Epithelial cell of proximal tubule (primary cell): ENCODE data around the gene FAM76B. TPM values are rescaled to one million over a fixed set of nuclear protein-coding genes. Genes with fewer than 3 reads are reported as not detected.

Experiments used
- DNase-seq: peaks from one replicate; pipeline ENCODE4 v3.0.0-alpha.2; 2011; ENCODE audit warnings: low read depth
- H3K4me3 ChIP-seq: 2 replicates; pipeline ENCODE4 v1.5.1; 2011; ENCODE audit warnings: low read depth, mild to moderate bottlenecking, low read length
- total RNA-seq: library from RNA; depleted of rRNA; stranded (reverse); fragments of >200 nt; gene quantifications from 2 replicates; pipeline ENCODE4 v1.2.3, GENCODE V29; 2015
- TF ChIP-seq, protein P1 (sequence below): conservative IDR thresholded peaks from 2 replicates; pipeline ENCODE4 v1.5.1; 2012; ENCODE audit warnings: low read depth, mild to moderate bottlenecking, low read length

The FAM76B gene
- total RNA-seq, 1 donor from 2014 or later, result 20.1 TPM

DNA sequence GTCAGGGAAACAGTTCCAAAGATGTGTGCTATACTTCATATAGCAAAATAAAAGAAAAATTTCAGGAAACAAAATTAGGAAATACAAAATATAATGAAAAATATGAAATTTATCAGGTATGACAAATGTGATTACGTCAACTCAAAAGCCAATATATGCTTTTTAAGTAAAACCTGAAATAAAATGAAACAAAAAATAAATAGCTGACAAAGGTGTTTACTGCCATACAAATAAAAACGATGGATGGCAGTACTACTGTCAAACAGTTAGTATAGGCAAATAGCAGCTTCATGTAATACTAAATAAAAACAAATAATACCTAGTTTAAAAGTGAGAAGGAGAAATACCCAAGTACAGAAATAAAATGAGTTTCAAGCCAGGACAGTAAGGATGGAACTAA, 14.4 kb upstream of the FAM76B start:
- TF ChIP-seq, protein P1, sequence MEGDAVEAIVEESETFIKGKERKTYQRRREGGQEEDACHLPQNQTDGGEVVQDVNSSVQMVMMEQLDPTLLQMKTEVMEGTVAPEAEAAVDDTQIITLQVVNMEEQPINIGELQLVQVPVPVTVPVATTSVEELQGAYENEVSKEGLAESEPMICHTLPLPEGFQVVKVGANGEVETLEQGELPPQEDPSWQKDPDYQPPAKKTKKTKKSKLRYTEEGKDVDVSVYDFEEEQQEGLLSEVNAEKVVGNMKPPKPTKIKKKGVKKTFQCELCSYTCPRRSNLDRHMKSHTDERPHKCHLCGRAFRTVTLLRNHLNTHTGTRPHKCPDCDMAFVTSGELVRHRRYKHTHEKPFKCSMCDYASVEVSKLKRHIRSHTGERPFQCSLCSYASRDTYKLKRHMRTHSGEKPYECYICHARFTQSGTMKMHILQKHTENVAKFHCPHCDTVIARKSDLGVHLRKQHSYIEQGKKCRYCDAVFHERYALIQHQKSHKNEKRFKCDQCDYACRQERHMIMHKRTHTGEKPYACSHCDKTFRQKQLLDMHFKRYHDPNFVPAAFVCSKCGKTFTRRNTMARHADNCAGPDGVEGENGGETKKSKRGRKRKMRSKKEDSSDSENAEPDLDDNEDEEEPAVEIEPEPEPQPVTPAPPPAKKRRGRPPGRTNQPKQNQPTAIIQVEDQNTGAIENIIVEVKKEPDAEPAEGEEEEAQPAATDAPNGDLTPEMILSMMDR, result no peak
- no peak for DNase-seq
- H3K4me3 ChIP-seq, result no peak overlapping the region

DNA sequence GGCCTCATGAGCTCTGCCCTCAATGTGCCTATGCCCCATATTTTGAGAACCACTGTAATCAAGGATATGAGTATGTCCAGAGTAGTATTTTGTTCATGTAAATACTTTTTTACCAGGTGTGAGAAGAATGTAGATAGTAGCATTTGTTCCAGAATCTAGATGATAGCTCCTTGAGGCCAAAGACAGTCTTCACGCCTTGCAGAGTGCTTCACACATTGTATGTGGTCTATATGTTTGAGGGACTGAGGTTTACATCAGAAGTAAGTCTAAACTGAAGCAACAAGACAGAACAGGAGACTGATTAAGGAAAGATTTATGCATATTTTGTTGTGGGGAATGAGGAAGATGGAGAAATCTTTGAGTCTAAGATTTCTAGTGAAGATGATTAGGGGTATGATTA, 13.2 kb upstream of the FAM76B start:
- no peak for DNase-seq
- H3K4me3 ChIP-seq, result no peak overlapping the region
- TF ChIP-seq, protein P1, result no peak

DNA sequence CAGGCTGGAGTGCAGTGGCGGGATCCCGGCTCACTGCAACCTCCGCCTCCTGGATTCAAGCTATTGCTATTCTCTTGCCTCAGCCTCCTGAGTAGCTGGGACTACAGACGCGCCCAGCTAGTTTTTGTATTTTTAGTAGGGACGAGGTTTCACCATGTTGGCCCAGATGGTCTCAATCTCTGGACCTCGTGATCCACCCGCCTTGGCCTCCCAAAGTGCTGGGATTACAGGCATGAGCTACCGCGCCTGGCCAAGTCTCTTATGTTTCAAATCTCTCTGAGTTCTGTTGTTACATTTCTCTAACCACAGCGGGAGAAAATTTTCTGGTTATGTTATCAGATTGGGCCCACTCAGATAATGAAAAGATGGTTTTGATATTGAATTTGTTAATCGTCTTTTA, 10.9 kb upstream of the FAM76B start:
- no peak overlapping the region for H3K4me3 ChIP-seq
- TF ChIP-seq, protein P1, result no peak
- no peak for DNase-seq

DNA sequence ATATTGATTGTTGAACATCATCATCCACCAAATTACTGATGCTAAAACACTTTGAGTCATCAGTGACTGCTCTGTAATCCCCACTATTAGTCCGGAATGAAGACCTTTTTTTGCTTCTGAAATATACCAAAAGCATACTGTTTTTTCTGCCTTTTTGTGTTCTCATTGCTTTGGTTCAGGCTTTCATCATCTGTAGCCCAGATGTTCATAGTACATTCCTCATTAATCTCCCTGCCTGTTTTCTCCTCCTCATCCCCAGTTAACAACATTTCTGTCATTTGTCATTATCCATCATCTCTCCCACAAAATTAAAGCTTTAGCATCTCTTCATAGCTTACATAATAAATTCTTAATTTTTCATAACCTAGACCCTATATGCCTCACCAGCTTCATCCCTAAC, 10.0 kb upstream of the FAM76B start:
- H3K4me3 ChIP-seq, result no peak overlapping the region
- DNase-seq, result no peak
- TF ChIP-seq, protein P1, result no peak

DNA sequence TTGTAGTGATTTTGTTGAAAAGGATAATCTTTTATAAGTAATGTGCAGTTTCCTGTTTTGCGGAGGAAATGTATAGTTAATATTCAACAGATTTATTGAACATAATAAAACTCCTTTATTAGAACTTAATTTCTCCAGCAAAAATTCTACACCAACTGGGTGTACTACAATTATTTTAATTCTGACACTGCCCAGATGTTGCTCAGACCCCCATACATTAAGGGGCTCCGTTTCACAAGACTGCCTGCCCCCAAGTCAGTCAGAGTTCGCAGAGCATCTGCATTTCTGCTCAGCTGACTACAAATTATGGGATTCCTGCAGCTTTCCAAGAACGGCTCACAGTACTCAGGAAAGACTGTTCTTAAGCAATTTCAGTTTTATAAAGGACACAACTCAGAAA, 6.9 kb upstream of the FAM76B start:
- no peak overlapping the region for H3K4me3 ChIP-seq
- no peak for DNase-seq
- TF ChIP-seq, protein P1, result no peak

DNA sequence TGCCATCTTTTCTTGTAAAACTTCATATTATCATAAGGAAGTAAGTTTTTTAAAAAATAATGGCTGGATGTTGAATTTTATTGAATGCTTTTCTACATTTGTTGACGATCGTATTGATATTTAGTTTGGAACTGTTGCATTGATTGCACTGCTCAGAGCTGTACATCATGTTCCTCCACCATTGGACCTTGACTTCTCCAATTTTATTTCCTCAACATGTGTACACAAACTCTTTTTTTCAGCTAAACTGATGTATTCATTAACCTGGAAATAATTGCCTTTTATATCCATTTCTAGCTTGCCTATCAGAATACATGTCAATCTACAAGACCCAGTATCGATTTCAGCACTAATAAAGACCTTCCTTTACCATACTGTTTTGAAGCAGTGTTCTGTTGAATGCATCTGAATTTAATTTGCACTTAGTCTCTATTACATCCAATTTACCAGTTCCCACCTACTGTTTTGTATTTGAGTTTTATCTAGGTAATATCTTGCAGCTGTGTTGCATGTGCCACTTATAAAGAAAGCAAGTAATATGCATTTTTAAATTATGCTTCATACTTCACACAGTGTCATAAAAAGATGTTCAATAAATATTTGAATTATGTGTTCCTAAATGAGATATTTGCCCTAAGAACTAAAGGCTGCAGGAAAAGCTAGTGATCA, 6.2 kb upstream of the FAM76B start:
- DNase-seq, result no peak
- TF ChIP-seq, protein P1, result no peak
- no peak overlapping the region for H3K4me3 ChIP-seq

DNA sequence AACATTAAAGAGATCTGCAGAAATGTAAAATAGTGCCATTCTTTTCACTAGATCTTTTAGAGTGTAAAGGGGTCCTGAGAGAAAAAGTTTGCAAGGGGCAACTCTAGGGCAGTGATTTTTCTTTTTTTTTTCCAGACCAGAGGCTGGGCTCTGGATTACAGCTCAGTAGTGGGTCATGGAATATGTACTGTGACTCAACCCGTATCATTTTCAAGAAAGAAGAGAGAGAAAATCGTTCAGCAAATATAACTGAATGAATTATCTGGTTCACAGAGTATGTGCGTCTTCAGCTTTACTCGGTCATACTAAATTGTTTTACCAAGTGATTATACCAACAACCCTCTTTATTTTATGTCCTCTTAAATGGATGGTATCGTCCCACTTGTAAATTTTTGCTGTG, 4.5 kb upstream of the FAM76B start:
- no peak for DNase-seq
- TF ChIP-seq, protein P1, result no peak
- H3K4me3 ChIP-seq, result no peak overlapping the region
